ENCODE measurements around the gene SIKE1. TPM values are rescaled to one million over a fixed set of nuclear protein-coding genes. Genes with fewer than 3 reads are reported as not detected.
"Not testable (repeated sequence)": the region's sequence is repeated elsewhere in the genome, so short reads cannot be mapped to it uniquely, and the experiment has no call there.

Gene SIKE1
- total RNA-seq, 1 experiment from 2014 or later, result 68.3 TPM

- peak; percentile 17 for DNase-seq (ENCODE audit: low spot score)
- Histone ChIP-seq H3K4me1 (ENCODE audit: insufficient read depth, low read length, poor library complexity, severe bottlenecking) (peaks cover 29% of the 10 kb centered on the region), H3K27me3 (replicated peaks; ENCODE audit: insufficient read depth, low read depth, low read length, poor library complexity) (no peaks in the 10 kb centered on the region), H3K9me3 (ENCODE audit: low read depth, low read length, poor library complexity, severe bottlenecking) (no peaks in the 10 kb centered on the region), H3K4me3 (ENCODE audit: low read depth, low read length, poor library complexity, severe bottlenecking) (peak overlapping the region; percentile 83), H3K36me3 (ENCODE audit: insufficient read depth, low read length, poor library complexity, severe bottlenecking) (peaks cover 7% of the 10 kb centered on the region), H3K27ac (ENCODE audit: low read depth, low read length, poor library complexity, severe bottlenecking) (peak overlapping the region; percentile 54)
- POLR2A ChIA-PET (ENCODE audit: low non-redundant PET), result interaction anchor here (0.7 kb wide), 1 partner anchor 128 kb away, joined by 3 read pairs; no protein-coding TSS in a partner anchor
- CTCF ChIA-PET, result no interaction called here
- BruUV-seq (replicated peaks), result no TSS peak
- TF ChIP-seq, protein P1, sequence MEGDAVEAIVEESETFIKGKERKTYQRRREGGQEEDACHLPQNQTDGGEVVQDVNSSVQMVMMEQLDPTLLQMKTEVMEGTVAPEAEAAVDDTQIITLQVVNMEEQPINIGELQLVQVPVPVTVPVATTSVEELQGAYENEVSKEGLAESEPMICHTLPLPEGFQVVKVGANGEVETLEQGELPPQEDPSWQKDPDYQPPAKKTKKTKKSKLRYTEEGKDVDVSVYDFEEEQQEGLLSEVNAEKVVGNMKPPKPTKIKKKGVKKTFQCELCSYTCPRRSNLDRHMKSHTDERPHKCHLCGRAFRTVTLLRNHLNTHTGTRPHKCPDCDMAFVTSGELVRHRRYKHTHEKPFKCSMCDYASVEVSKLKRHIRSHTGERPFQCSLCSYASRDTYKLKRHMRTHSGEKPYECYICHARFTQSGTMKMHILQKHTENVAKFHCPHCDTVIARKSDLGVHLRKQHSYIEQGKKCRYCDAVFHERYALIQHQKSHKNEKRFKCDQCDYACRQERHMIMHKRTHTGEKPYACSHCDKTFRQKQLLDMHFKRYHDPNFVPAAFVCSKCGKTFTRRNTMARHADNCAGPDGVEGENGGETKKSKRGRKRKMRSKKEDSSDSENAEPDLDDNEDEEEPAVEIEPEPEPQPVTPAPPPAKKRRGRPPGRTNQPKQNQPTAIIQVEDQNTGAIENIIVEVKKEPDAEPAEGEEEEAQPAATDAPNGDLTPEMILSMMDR (conservative IDR thresholded peaks at IDR 0.05; ENCODE audit: low read depth, low read length), result no peak
- TF ChIP-seq EZH2 (IDR thresholded peaks at IDR 0.05; ENCODE audit: borderline replicate concordance, low read depth, low read length, poor library complexity, severe bottlenecking), result no peak
- intact Hi-C loops (cut with micrococcal nuclease; ENCODE audit: unreplicated experiment), result no loop called here
These were observed 25.2 kb downstream of the SIKE1 start for GRCh38 chr1:114755006-114755931.

- H3K27ac ChIP-seq (ENCODE audit: low read depth, low read length, poor library complexity, severe bottlenecking); CTCF ChIA-PET; POLR2A ChIA-PET (ENCODE audit: low non-redundant PET); H3K9me3 ChIP-seq (ENCODE audit: low read depth, low read length, poor library complexity, severe bottlenecking); intact Hi-C loops (cut with micrococcal nuclease; ENCODE audit: unreplicated experiment); H3K27me3 ChIP-seq (replicated peaks; ENCODE audit: insufficient read depth, low read depth, low read length, poor library complexity); H3K4me3 ChIP-seq (ENCODE audit: low read depth, low read length, poor library complexity, severe bottlenecking); BruUV-seq (replicated peaks); DNase-seq (ENCODE audit: low spot score): not testable (repeated sequence)
- Histone ChIP-seq H3K4me1 (ENCODE audit: insufficient read depth, low read length, poor library complexity, severe bottlenecking) (peaks cover 29% of the 10 kb centered on the region), H3K36me3 (ENCODE audit: insufficient read depth, low read length, poor library complexity, severe bottlenecking) (peaks cover 23% of the 10 kb centered on the region)
These were observed 26.8 kb downstream of the SIKE1 start for GRCh38 chr1:114753702-114754101.

- CTCF ChIA-PET, result no interaction called here
- no TSS peak for BruUV-seq (replicated peaks)
- no peaks in the 10 kb centered on the region for H3K9me3 ChIP-seq (ENCODE audit: low read depth, low read length, poor library complexity, severe bottlenecking)
- H3K4me1 ChIP-seq (ENCODE audit: insufficient read depth, low read length, poor library complexity, severe bottlenecking), result peaks cover 23% of the 10 kb centered on the region
- no peak overlapping the region for H3K27ac ChIP-seq (ENCODE audit: low read depth, low read length, poor library complexity, severe bottlenecking)
- peaks cover 29% of the 10 kb centered on the region for H3K36me3 ChIP-seq (ENCODE audit: insufficient read depth, low read length, poor library complexity, severe bottlenecking)
- H3K4me3 ChIP-seq (ENCODE audit: low read depth, low read length, poor library complexity, severe bottlenecking), result no peak overlapping the region
- TF ChIP-seq, protein P1 (conservative IDR thresholded peaks at IDR 0.05; ENCODE audit: low read depth, low read length), result no peak
- no peak for TF ChIP-seq EZH2 (IDR thresholded peaks at IDR 0.05; ENCODE audit: borderline replicate concordance, low read depth, low read length, poor library complexity, severe bottlenecking)
- intact Hi-C loops (cut with micrococcal nuclease; ENCODE audit: unreplicated experiment), result no loop called here
- no peak for DNase-seq (ENCODE audit: low spot score)
- POLR2A ChIA-PET (ENCODE audit: low non-redundant PET), result no interaction called here
- H3K27me3 ChIP-seq (replicated peaks; ENCODE audit: insufficient read depth, low read depth, low read length, poor library complexity), result no peaks in the 10 kb centered on the region
These were observed 27.3 kb downstream of the SIKE1 start for GRCh38 chr1:114753143-114753542.

All from A673 (cell line).